ENCODE data around the gene HS3ST6. TPM values are rescaled to one million over a fixed set of nuclear protein-coding genes. Genes with fewer than 3 reads are reported as not detected.

The HS3ST6 gene
- total and polyA plus RNA-seq, 9 of the 15 experiments (the other 6 are each of a cell fraction or from before 2014, with no cell fraction given) = not detected

GRCh38 chr16:1961651-1962067 lies 43.4 kb upstream of the HS3ST6 start (continued):
- TF ChIP-seq ETV1 (tag; conservative IDR thresholded peaks at IDR 0.05; ENCODE audit: low read depth) (no peak), NFYB (IDR thresholded peaks at IDR 0.05; ENCODE audit: extremely low read depth, insufficient read length) (no peak), ELF2 (CRISPR knock-in tag; IDR thresholded peaks at IDR 0.05) (no peak), ZNF583 (CRISPR knock-in tag; IDR thresholded peaks at IDR 0.05) (no peak), ELF1 (tag; IDR thresholded peaks at IDR 0.05) (no peak), PTBP1 (IDR thresholded peaks at IDR 0.05; ENCODE audit: low read depth, low read length) (no peak), TEAD4 (IDR thresholded peaks at IDR 0.05; ENCODE audit: low read length) (no peak), TEAD4 (CRISPR knock-in tag; IDR thresholded peaks at IDR 0.05; ENCODE audit: borderline replicate concordance) (no peak), ZNF408 (CRISPR knock-in tag; IDR thresholded peaks at IDR 0.05; ENCODE audit: low read depth) (no peak), PRPF4 (IDR thresholded peaks at IDR 0.05; ENCODE audit: insufficient read depth, low read depth, low read length, poor library complexity, severe bottlenecking) (no peak), POLR2H (tag; IDR thresholded peaks at IDR 0.05; ENCODE audit: low read depth) (0 out of 2 replicates have a peak, but pooled peaks have one; percentile 9), EP300 (IDR thresholded peaks at IDR 0.05; ENCODE audit: low read length) (no peak), GABPB1 (CRISPR knock-in tag; IDR thresholded peaks at IDR 0.05) (no peak), PREB (CRISPR knock-in tag; IDR thresholded peaks at IDR 0.05) (no peak), ZBTB34 (CRISPR knock-in tag; IDR thresholded peaks at IDR 0.05) (no peak), ZBTB5 (IDR thresholded peaks at IDR 0.05) (no peak), TSHZ1 (CRISPR knock-in tag; IDR thresholded peaks at IDR 0.05) (no peak), LEF1 (IDR thresholded peaks at IDR 0.05) (no peak), TCF3 (CRISPR knock-in tag; IDR thresholded peaks at IDR 0.05) (no peak), ZNF766 (CRISPR knock-in tag; conservative IDR thresholded peaks at IDR 0.05) (no peak), ZNF785 (CRISPR knock-in tag; IDR thresholded peaks at IDR 0.05) (no peak), SMC3 (conservative IDR thresholded peaks at IDR 0.05; ENCODE audit: insufficient read depth, low read depth, low read length) (no peak), TEAD1 (CRISPR knock-in tag; IDR thresholded peaks at IDR 0.05) (no peak)
